Left forelimb (tissue), 1 donor: ENCODE measurements around the gene CLCN2.

Source experiments
- DNase-seq: peaks from one replicate; pipeline ENCODE4 v3.0.0-alpha.2; 2018; ENCODE audit warnings: low spot score

Gene CLCN2

DNA sequence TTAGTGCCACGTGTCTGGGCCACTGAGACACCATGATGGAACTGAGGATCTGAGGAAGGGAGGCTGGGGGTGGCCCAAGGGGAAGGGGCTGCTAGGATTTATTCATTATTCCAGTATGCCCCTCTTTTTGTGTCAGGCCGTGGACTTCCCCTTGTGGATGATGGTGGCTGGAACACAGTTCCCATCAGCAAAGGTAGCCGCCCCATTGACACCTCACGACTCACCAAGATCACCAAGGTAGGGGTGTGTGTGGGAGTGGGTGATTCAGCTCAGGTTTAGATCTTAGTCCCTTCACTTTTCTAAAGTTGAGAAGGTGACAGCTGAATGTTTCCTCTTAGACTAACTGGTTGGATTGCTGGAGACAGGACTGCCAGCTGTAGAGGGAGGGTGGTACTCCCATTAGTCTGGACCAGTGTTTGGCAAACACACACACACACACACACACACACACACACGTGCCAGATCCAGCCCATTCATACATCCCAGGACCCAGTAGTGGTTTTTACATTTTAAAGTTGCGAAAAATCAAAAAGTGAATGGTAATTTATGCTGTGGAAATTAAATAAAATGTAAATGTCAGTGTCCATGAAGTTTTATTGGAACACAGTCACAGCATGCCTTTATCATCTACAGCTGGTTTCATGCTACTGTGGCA, 35.6 kb downstream of the CLCN2 start:
- no peak for DNase-seq

DNA sequence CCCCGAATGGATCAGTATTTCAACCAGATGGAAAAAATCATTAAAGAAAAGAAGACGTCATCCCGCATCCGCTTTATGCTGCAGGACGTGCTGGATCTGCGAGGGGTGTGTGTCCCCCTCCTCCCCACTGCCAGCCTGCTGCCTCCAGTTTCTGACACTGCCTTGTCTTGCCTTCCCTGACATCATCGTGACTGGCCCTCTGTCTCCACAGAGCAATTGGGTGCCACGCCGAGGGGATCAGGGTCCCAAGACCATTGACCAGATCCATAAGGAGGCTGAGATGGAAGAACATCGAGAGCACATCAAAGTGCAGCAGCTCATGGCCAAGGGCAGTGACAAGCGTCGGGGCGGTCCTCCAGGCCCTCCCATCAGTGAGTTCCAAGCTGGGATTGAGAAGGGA, 36.1 kb downstream of the CLCN2 start:
- no peak for DNase-seq

DNA sequence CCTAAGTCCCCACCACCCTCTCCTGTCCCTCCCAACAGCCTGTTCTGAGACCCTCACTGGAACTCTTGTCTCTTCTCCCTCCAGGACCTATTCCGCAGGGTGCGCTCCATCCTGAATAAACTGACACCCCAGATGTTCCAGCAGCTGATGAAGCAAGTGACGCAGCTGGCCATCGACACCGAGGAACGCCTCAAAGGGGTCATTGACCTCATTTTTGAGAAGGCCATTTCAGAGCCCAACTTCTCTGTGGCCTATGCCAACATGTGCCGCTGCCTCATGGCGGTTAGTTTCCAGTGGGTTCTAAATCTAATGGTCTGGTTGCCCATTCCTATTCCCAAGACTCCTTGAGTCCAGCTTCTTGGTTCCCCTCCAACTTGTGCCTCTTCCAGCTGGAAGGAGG, 37.7 kb downstream of the CLCN2 start:
- no peak for DNase-seq

DNA sequence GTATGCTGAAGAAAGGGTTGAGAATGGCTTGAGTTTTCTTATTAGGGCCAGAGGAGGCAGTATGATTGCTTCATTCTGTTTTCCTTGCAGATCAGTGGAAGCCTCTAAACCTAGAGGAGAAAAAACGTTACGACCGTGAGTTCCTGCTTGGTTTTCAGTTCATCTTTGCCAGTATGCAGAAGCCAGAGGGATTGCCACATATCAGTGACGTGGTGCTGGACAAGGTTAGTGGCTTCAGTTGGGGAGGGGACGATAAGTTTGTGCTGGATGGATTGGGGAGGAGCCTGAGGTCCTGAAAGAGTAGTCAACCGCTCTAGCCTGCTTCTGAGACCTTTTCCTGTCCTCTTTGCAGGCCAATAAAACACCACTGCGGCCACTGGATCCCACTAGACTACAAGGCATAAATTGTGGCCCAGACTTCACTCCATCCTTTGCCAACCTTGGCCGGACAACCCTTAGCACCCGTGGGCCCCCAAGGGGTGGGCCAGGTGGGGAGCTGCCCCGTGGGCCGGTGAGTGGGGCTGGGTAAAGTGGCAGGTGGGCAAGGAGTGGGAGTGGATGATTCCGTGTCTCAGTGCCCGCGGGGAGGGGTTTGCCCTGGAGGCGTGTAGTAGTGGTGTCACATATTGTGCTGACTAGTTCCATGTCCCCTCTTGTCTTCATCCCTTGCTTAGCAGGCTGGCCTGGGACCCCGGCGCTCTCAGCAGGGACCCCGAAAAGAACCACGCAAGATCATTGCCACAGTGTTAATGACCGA, 38.5 kb downstream of the CLCN2 start:
- DNase-seq, result no peak

DNA sequence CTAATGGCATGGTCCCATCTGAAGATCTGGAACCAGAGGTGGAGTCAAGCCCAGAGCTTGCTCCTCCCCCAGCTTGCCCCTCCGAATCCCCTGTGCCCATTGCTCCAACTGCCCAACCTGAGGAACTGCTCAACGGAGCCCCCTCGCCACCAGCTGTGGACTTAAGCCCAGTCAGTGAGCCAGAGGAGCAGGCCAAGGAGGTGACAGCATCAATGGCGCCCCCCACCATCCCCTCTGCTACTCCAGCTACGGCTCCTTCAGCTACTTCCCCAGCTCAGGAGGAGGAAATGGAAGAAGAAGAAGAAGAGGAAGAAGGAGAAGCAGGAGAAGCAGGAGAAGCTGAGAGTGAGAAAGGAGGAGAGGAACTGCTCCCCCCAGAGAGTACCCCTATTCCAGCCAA, 39.7 kb downstream of the CLCN2 start:
- DNase-seq, result no peak

DNA sequence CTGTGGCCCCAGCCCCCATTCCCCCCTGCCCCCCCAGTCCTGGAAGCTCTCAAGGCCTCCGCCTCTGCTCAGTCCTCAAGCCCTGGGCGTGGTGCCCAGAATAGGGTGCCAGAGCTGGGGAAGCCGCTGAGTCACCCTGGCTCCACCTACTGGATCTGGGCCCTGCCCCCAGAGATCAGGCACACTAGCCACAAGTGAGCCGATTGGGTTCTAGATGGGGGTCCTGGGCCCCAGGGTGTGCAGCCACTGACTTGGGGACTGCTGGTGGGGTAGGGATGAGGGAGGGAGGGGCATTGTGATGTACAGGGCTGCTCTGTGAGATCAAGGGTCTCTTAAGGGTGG, 41.3 kb downstream of the CLCN2 start:
- peak; percentile 83 for DNase-seq

DNA sequence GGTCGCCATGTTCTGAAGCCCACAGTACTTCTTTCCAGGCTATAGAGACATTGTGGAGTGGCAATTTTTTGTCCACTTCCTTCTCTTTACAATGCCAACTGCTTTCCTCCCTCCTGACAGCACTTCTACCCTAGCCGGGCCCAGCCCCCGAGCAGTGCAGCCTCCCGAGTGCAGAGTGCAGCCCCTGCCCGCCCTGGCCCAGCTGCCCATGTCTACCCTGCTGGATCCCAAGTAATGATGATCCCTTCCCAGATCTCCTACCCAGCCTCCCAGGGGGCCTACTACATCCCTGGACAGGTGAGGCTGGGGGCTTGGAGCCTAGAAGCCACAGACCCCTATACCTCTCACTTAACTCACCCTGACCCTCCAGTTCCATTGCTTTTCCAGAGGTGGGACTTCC, 44.2 kb downstream of the CLCN2 start:
- no peak for DNase-seq

DNA sequence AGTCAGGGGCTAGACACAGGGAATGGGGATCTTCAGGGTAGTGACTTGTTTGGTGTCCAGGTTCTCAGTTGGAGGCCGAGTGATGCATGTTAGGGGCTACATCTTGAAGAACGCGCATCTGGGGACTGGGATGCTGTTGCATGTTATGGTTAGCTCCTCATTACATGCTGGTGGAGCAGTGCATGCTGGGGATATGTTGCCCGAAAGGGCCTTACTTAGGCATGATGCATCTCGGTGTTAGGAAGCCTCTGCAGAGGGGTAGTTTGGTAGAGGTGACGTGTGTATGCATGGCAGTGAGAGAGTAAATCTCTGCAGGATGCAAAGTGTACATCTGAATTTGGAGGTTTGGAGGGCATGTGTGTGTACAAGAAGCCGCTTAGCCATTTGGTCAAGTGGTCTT, 44.6 kb downstream of the CLCN2 start:
- no peak for DNase-seq

DNA sequence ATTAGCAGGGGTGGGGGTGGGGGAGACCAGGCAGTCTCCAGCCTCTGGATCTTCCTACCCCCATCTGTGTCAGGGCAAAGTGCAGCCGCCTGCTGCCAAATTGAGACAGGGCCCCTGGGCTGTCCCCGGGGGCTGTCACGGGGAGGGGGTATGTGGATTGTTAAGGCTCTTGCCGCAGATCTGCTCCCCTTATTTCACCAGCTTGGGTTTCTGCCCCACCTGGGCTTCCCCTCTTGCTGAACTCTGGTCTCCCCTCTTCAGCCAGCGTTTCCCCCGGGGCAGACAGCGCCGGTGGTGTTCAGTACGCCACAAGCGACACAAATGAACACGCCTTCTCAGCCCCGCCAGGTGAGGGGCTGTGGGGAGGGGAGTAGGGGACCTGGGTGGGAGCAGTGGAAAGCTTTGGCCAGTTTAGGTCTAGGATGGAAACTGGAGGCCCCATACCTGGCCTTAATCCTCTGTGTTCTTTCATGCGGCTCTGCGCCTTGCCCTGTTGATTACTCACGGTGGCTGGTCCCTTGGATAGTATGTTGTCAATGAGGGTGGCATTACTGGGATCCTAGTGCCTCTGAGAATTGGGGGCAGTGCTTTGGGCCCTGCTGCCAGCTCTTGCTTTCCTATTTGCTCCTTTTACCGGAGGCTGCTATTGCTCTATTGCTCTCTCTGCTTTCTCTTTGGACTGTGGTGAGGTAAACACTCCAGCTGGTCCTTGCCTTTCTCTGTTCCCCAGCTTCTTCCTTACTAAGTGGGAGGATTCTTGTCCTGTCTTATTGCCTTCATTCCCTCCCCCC, 45.3 kb downstream of the CLCN2 start:
- DNase-seq, result no peak

DNA sequence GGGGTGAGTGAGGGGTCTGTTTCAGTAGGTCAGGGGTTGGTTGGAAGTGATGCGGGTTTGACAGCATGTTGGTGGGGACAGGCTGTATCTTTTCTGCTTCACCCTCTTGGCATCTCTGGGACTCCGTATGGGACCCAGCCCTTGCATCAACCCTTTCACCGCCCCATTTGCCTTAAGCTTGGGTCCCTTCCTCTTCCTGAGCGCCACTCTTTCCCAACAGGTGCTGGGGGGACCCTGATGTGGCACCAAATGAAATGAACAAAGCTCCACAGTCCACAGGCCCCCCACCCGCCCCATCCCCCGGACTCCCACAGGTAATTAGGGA, 45.9 kb downstream of the CLCN2 start:
- DNase-seq, result no peak

DNA sequence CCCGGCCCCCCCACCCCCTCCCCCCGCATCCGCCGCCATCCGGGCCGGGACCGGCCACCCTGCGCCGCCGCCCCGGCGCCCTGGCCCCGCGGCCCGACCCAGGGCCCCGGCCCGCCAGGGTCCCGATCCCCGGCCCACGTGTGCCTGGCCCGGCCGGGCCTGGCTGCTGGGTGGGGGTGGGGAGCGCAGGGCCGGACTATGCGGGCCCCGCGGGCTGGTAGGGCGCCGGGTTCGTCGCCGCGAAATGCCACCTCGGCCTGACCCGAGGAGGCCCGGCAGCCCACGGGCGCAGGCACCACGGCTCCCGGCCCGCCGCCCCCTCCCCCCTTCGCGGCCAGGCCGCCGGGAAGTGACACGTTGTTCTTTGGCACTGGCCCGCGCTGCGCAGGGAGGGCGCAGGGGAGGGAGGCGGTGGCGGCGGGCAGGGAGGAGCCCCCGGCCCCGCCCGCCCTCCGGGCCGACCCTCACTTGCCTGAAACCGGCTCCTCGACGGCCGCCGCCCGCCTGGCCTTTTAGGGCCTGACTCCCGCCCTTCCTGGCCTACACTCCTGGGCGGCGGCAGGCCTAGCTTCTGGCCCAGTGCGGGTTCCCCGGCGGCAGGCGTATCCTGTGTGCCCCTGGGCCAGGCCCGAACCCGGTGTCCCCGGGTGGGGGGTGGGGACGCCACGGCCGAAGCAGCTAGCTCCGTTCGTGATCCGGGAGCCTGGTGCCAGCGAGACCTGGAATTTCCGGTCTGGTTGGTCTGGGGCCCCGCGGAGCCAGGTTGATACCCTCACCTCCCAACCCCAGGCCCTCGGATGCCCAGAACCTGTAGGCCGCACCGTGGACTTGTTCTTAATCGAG, 46.5 kb downstream of the CLCN2 start:
- peak; percentile 89 for DNase-seq

DNA sequence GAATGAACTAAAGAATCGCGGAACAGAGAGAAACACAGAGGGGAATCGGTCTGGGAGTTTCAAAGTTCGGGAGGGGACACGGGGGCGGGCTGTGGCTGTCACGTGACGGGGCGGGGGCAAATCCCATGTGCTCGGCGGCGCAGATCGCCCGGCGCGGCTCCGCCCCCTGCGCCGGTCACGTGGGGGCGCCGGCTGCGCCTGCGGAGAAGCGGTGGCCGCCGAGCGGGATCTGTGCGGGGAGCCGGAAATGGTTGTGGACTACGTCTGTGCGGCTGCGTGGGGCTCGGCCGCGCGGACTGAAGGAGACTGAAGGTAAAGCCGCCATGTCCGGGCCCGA, 47.1 kb downstream of the CLCN2 start, which contains the start of gene EIF4G1:
TSS of gene EIF4G1 (plus strand) at position 244 of the 337 bp plus-strand sequence. CDS start 1,191 bp downstream, outside the sequence.
- DNase-seq, result peak; percentile 96

DNA sequence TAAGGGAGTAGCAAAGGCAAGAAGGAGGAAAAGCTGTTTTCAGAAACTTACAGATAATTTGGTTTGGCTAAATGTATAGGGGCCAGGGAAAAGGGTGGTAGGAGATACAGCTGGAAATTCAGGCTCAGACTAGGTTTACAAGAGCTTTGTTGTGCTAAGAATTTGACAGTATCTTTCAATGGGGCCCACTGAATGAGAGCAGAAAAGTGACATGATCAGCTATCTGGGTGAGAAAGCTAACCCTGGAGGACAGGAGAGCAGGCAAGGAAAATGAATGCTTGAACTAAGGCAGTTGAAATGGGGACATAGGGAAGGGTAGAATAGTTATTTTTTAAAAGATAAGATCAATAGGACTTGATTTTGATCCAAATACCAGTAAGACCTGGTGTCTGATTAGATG, 49.8 kb downstream of the CLCN2 start:
- DNase-seq, result no peak

DNA sequence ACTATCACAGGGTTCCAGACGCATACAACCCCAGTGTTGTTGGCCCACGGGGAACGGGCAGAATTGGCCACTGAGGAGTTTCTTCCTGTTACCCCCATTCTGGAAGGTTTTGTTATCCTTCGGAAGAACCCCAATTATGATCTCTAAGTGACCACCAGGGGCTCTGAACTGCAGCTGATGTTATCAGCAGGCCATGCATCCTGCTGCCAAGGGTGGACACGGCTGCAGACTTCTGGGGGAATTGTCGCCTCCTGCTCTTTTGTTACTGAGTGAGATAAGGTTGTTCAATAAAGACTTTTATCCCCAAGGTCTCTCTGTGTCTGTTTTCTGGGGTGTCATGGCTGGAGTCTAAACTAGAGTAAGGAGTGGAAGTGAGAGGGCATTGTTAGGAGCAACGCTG, 52.7 kb downstream of the CLCN2 start:
- no peak for DNase-seq

DNA sequence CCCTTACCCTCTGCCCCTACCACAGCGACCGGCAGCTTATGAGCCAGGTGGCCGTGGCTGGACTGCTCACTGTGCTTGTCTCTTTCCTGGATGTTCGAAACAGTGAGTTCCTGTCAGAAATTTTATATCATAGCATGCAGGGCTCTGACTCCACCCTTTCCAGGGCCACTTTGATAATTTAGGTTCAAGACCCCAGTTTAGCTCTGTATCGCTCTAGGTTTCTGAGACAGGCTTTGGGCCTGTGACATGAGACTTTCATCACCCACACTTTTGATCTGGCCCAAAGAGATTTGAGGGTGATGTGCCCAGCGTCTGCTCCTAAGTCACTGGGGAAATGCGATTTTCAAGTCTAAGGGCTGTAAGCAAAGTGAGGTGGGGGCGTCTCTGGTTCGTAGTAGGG, 53.5 kb downstream of the CLCN2 start:
- DNase-seq, result no peak

DNA sequence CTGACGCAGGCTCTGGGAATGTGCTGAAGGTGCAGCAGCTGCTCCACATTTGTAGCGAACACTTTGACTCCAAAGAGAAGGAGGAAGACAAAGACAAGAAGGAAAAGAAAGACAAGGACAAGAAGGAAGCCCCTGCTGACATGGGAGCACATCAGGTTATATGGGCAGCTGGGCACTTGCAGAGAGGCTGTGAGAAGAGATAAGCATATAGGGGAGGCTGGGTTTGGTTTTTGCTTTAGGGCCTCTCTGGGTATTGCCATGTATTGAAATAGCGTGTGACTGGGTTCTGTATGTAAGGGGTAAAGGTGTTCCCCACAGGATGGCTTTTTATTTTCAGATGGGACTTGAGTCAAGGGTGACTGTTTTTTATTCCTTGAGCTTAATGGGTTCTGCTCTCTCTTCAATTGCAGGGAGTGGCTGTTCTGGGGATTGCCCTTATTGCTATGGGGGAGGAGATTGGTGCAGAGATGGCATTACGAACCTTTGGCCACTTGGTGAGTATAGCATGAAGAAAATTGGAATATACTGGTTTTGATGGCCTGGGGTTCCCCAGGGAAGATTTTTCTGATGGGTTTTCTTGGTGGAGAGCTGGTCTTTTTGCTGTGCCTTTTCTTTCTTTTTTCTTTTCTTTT, 54.9 kb downstream of the CLCN2 start:
- no peak for DNase-seq

DNA sequence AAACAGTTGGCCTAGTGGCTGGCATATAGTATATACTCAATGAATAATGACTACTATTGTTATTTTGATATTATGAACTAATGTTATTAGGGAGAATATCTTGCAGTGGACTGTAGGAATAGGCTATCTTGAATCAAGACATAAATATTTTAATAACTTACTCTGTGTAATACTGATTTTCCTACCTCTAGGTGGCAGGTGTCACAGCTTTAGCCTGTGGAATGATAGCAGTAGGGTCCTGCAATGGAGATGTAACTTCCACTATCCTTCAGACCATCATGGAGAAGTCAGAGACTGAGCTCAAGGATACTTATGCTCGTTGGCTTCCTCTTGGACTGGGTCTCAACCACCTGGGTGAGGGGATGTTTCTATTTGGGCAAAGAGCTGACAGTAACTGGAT, 55.8 kb downstream of the CLCN2 start:
- no peak for DNase-seq

DNA sequence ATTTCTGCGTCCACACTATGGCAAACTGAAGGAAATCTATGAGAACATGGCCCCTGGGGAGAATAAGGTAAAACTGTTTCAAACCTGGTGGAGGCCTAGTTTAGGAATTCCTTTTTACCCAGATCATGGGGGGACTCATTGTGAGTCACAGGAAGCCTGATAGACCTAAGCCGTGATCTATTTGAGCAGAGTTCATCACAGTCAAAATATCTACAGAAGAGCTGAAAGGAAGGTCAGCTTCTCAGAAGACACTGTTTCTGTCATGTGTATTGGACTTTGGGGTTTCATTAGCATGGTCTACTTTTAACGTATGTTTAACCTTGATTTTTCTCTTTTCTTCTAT, 61.1 kb downstream of the CLCN2 start:
- DNase-seq, result no peak

DNA sequence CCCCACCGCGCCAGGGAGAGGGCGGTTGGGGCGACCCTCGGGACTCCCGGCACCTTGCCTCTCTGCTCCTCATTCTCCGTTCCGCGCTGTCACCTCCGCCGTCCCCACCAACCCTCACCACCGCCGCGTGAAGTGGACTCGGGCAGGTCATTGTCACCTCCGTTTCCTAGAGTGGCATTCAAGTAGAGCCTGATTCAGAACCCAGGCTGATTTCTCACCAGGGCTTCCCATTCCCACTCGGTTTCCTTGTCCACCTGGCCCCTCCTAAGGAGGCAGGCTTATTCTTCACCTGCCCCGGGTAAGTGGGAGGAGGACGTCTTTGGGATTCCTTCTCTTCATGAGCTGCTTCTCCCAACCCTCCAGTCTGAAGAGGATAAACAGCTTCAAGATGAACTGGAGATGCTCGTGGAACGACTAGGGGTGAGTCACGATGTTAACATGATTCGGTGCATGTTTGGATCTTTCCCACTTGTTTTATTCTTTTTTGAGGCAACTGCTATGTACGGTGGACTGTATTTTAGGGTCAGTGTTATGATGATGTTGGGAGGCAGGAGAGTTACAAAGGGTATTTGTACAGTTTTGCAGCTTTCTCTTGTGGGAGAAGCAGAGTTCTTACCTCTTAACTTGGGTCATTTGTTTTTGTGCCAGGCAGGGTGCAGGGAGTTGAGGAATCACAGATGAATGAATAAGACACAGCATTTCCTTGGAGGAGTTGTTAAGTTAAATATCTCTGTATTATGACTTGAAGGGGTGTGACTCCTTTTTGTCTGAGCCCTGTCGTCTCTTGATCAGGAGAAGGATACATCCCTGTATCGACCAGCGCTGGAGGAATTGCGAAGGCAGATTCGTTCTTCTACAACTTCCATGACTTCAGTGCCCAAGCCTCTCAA, 61.7 kb downstream of the CLCN2 start:
- no peak for DNase-seq

DNA sequence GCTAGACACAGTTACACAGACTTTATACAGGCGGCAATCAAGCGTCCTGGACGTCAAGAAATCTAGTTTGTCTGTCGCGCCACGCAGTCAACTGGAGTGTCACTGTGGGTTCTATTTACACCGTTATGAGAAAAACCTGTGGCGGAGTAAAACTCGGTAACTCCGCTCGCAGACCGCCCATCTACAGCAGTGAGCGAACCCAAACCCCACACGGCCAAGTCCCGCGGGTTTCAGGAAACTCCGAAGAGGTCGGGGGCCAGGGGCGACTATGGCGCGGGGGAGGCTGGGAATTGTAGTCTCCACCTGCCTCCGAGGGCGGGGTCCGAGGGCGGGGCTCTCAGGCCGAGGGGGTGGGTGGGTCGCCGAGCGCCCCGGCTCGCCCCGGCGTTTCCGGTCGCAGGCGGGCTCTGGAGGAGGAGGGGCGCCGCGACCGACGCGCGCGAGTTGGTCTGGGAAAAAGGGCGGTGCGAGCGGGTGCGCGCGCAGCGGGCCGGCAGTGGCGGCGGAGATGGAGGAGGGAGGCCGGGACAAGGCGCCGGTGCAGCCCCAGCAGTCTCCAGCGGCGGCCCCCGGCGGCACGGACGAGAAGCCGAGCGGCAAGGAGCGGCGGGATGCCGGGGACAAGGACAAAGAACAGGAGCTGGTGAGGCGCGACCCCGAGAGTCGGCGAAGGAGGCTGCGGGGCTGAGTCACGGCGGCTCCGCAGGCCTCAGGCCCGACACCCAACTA, 62.5 kb downstream of the CLCN2 start, which contains the start of gene PSMD2:
TSS of gene PSMD2 (plus strand) at position 483 of the 729 bp plus-strand sequence. CDS start at position 509, 26 bp downstream.
- peak; percentile 99 for DNase-seq
